Epithelial cell of esophagus (primary cell): ENCODE results near the gene EDNRA.

Experiments
- DNase-seq: peaks from one replicate; pipeline ENCODE4 v3.0.0; 2010; ENCODE audit warnings: low read depth
- H3K4me3 ChIP-seq: 2 replicates; pipeline ENCODE4 v1.5.1; 2011; ENCODE audit warnings: mild to moderate bottlenecking, low read length, control low read depth
- CTCF ChIP-seq: IDR thresholded peaks from 2 replicates; pipeline ENCODE4 v1.5.1; 2011; ENCODE audit warnings: low read depth, mild to moderate bottlenecking, low read length, control low read depth, inconsistent platforms; ENCODE audit not compliant: insufficient read depth; ENCODE audit errors: missing control alignments

The EDNRA gene

GRCh38 chr4:147547314-147548056 is 66.6 kb downstream of the EDNRA start:
- DNase-seq: peak; percentile 56
- no peak for TF ChIP-seq CTCF
- H3K4me3 ChIP-seq: no peak overlapping the region

- no peak for TF ChIP-seq CTCF
- H3K4me3 ChIP-seq: no peak overlapping the region
- no peak for DNase-seq
These were observed 67.4 kb downstream of the EDNRA start for GRCh38 chr4:147548256-147548655.

GRCh38 chr4:147550626-147551246 is 69.8 kb downstream of the EDNRA start:
- peak; percentile 60 for DNase-seq
- no peak overlapping the region for H3K4me3 ChIP-seq

GRCh38 chr4:147560625-147561024 is 79.7 kb downstream of the EDNRA start:
- H3K4me3 ChIP-seq: no peak overlapping the region
- DNase-seq: peak; percentile 56
- no peak for TF ChIP-seq CTCF

More at GRCh38 chr4:147550626-147551246, 69.8 kb downstream of the EDNRA start:
- no peak for TF ChIP-seq CTCF

GRCh38 chr4:147566762-147567161 is 85.9 kb downstream of the EDNRA start:
- TF ChIP-seq CTCF: no peak
- H3K4me3 ChIP-seq: no peak overlapping the region
- no peak for DNase-seq

GRCh38 chr4:147567276-147567675 is 86.4 kb downstream of the EDNRA start:
- no peak for TF ChIP-seq CTCF
- no peak for DNase-seq
- H3K4me3 ChIP-seq: no peak overlapping the region
